Measurements from ENCODE around the gene CABLES1.
A peak's percentile ranks its signal among the peaks of the same experiment; 100 is the strongest.
"Not testable (repeated sequence)": the region's sequence is repeated elsewhere in the genome, so short reads cannot be mapped to it uniquely, and the experiment has no call there.

The CABLES1 gene

GRCh38 chr18:23267447-23267776 lies 132.1 kb downstream of the CABLES1 start:
- in situ Hi-C loops (cut with HindIII; ENCODE audit: low pct_ligation_motif_present, low pct_unique_long_range_greater_than_20kb, low sequenced_read_pairs) = no loop called here
- no peak for DNase-seq

GRCh38 chr18:23268641-23269040 lies 133.4 kb downstream of the CABLES1 start:
- no peak for DNase-seq
- in situ Hi-C loops (cut with HindIII; ENCODE audit: low pct_ligation_motif_present, low pct_unique_long_range_greater_than_20kb, low sequenced_read_pairs) = no loop called here

- DNase-seq; in situ Hi-C loops (cut with HindIII; ENCODE audit: low pct_ligation_motif_present, low pct_unique_long_range_greater_than_20kb, low sequenced_read_pairs): not testable (repeated sequence)
Observed at GRCh38 chr18:23269068-23269467, 133.8 kb downstream of the CABLES1 start.

GRCh38 chr18:23269928-23270327 lies 134.6 kb downstream of the CABLES1 start:
- in situ Hi-C loops (cut with HindIII; ENCODE audit: low pct_ligation_motif_present, low pct_unique_long_range_greater_than_20kb, low sequenced_read_pairs) = no loop called here
- no peak for DNase-seq

- in situ Hi-C loops (cut with HindIII; ENCODE audit: low pct_ligation_motif_present, low pct_unique_long_range_greater_than_20kb, low sequenced_read_pairs) = no loop called here
- no peak for DNase-seq
Observed at GRCh38 chr18:23270986-23271680, 135.8 kb downstream of the CABLES1 start.

- in situ Hi-C loops (cut with HindIII; ENCODE audit: low pct_ligation_motif_present, low pct_unique_long_range_greater_than_20kb, low sequenced_read_pairs) = no loop called here
- no peak for DNase-seq
Observed at GRCh38 chr18:23272498-23273232, 137.4 kb downstream of the CABLES1 start.

- DNase-seq = no peak
- in situ Hi-C loops (cut with HindIII; ENCODE audit: low pct_ligation_motif_present, low pct_unique_long_range_greater_than_20kb, low sequenced_read_pairs) = no loop called here
Observed at GRCh38 chr18:23273443-23273966, 138.2 kb downstream of the CABLES1 start.

GRCh38 chr18:23274638-23275482 lies 139.6 kb downstream of the CABLES1 start:
- in situ Hi-C loops (cut with HindIII; ENCODE audit: low pct_ligation_motif_present, low pct_unique_long_range_greater_than_20kb, low sequenced_read_pairs) = no loop called here
- no peak for DNase-seq

GRCh38 chr18:23276451-23276850 lies 141.2 kb downstream of the CABLES1 start:
- no peak for DNase-seq
- in situ Hi-C loops (cut with HindIII; ENCODE audit: low pct_ligation_motif_present, low pct_unique_long_range_greater_than_20kb, low sequenced_read_pairs) = no loop called here

- in situ Hi-C loops (cut with HindIII; ENCODE audit: low pct_ligation_motif_present, low pct_unique_long_range_greater_than_20kb, low sequenced_read_pairs) = no loop called here
- no peak for DNase-seq
Observed at GRCh38 chr18:23277399-23277798, 142.1 kb downstream of the CABLES1 start.

GRCh38 chr18:23279931-23280330 lies 144.6 kb downstream of the CABLES1 start:
- no peak for DNase-seq
- in situ Hi-C loops (cut with HindIII; ENCODE audit: low pct_ligation_motif_present, low pct_unique_long_range_greater_than_20kb, low sequenced_read_pairs) = no loop called here

GRCh38 chr18:23280844-23281243 lies 145.6 kb downstream of the CABLES1 start:
- no peak for DNase-seq

GRCh38 chr18:23281626-23282436 lies 146.5 kb downstream of the CABLES1 start:
- no peak for DNase-seq
- in situ Hi-C loops (cut with HindIII; ENCODE audit: low pct_ligation_motif_present, low pct_unique_long_range_greater_than_20kb, low sequenced_read_pairs) = no loop called here

More at GRCh38 chr18:23280844-23281243, 145.6 kb downstream of the CABLES1 start:
- in situ Hi-C loops (cut with HindIII; ENCODE audit: low pct_ligation_motif_present, low pct_unique_long_range_greater_than_20kb, low sequenced_read_pairs) = no loop called here

GRCh38 chr18:23282437-23282781 lies 147.1 kb downstream of the CABLES1 start:
- in situ Hi-C loops (cut with HindIII; ENCODE audit: low pct_ligation_motif_present, low pct_unique_long_range_greater_than_20kb, low sequenced_read_pairs) = no loop called here
- no peak for DNase-seq

GRCh38 chr18:23283916-23284430 lies 148.7 kb downstream of the CABLES1 start:
- in situ Hi-C loops (cut with HindIII; ENCODE audit: low pct_ligation_motif_present, low pct_unique_long_range_greater_than_20kb, low sequenced_read_pairs) = no loop called here
- peak; percentile 83 for DNase-seq

GRCh38 chr18:23284629-23285028 lies 149.3 kb downstream of the CABLES1 start:
- peak; percentile 5 for DNase-seq
- in situ Hi-C loops (cut with HindIII; ENCODE audit: low pct_ligation_motif_present, low pct_unique_long_range_greater_than_20kb, low sequenced_read_pairs) = no loop called here

GRCh38 chr18:23285581-23285980 lies 150.3 kb downstream of the CABLES1 start:
- in situ Hi-C loops (cut with HindIII; ENCODE audit: low pct_ligation_motif_present, low pct_unique_long_range_greater_than_20kb, low sequenced_read_pairs); DNase-seq: not testable (repeated sequence)

All from ACHN (cell line).